NB4 (cell line): ENCODE measurements around the gene LMTK2.

ENCODE experiments used
- CTCF ChIP-seq: IDR thresholded peaks from one replicate; pipeline ENCODE4 v1.5.1; 2012; ENCODE audit warnings: low read depth, low read length
- POLR2A ChIP-seq: IDR thresholded peaks from 2 replicates; pipeline ENCODE4 v1.6.1; 2011; ENCODE audit warnings: mild to moderate bottlenecking; ENCODE audit not compliant: insufficient read length; ENCODE audit errors: extremely low read depth

GRCh38 chr7:98162758-98163157 is 56.1 kb downstream of the LMTK2 start:
- no peak for TF ChIP-seq POLR2A
- TF ChIP-seq CTCF, result no peak
